ENCODE measurements around the gene FAM120B. TPM values are rescaled to one million over a fixed set of nuclear protein-coding genes. Genes with fewer than 3 reads are reported as not detected.
A peak's percentile ranks its signal among the peaks of the same experiment; 100 is the strongest.

Gene FAM120B
- total RNA-seq, 4 donors from 2014 or later, result 21.8 to 25.7 (median 22.7) TPM

DNA sequence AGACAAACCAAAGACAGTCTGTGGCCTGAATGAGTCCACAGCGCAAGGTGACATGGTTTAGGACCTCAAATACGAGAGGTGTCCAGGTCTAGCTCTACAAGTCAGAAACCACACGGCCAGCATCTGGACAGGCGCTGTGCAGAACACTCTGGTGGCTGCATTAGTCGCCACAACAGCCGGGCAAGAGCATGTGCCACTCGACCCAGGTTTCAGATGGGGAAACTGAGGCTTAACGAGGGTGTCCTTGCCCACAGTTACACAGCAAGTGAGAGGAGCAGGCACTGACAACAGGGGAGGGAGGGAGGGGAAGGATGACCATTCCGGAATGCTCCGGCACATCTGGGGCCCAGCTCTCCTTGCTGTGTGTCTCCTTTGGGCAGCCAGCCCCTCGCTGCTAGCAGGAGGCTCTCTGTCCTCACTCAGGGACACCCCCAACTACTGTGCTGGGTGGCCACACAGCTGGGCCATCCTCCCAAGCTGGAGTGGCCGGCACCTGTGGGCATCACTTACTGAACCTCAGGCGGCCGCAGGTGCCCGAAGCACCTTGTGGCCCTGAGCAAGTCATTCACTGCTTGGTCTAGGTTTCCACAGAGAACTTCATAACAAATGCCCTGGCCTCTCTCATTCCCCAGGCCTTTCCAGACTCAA lies 22.3 kb upstream of the FAM120B start:
- WGBS, 2 donors, result 90 to 95% methylated on average over 15 of the region's 15 CpGs
- DNase-seq (ENCODE audit: low spot score in 2 of 2), result peak in 1 of 2 donors; percentile 83
- intact Hi-C loops (cut with DNase I; ENCODE audit: low total_unique reads), result loop anchor here (10.0 kb wide), 1 partner anchor 449 kb away; no protein-coding TSS in a partner anchor
- no peak for TF ChIP-seq POLR2A (IDR thresholded peaks at IDR 0.05)
- TF ChIP-seq, protein P1, sequence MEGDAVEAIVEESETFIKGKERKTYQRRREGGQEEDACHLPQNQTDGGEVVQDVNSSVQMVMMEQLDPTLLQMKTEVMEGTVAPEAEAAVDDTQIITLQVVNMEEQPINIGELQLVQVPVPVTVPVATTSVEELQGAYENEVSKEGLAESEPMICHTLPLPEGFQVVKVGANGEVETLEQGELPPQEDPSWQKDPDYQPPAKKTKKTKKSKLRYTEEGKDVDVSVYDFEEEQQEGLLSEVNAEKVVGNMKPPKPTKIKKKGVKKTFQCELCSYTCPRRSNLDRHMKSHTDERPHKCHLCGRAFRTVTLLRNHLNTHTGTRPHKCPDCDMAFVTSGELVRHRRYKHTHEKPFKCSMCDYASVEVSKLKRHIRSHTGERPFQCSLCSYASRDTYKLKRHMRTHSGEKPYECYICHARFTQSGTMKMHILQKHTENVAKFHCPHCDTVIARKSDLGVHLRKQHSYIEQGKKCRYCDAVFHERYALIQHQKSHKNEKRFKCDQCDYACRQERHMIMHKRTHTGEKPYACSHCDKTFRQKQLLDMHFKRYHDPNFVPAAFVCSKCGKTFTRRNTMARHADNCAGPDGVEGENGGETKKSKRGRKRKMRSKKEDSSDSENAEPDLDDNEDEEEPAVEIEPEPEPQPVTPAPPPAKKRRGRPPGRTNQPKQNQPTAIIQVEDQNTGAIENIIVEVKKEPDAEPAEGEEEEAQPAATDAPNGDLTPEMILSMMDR (IDR thresholded peaks at IDR 0.05), result no peak
- no peak overlapping the region for H3K4me3 ChIP-seq (ENCODE audit: low read depth, poor library complexity, severe bottlenecking)

DNA sequence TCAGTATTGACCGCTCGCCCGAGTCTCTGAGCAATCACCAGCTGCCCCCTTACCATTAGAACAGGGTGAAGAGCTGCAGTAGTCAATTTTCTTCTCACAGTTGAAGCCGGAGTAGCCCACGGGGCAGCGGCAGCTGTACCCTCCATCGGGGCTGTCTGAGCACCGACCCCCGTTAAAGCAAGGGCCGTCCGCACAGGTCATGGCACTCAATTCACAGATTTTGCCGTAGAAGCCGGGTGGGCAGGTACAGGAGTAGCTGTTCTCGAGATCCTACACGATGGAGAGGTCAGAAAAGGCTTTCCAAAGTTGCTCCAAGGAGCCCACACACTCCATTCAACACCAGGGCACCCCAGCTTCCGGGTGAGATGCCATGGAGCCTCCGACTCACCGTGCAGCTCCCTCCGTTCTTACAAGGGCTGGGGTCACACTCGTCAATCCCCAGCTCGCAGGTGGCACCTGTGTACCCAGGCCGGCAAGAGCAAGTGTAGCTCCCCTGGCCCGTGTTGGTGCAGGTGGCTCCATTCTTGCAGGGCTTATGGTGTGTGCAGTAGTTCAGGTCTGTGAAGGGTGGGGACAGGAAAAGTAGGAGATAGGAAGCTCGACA lies 21.6 kb upstream of the FAM120B start:
- 91 to 92% methylated on average over 24 of the region's 24 CpGs for WGBS, 2 donors
- peak in 1 of 2 donors; percentile 74 for DNase-seq (ENCODE audit: low spot score in 2 of 2)
- no peak for TF ChIP-seq POLR2A (IDR thresholded peaks at IDR 0.05)
- TF ChIP-seq, protein P1 (IDR thresholded peaks at IDR 0.05), result no peak
- H3K4me3 ChIP-seq (ENCODE audit: low read depth, poor library complexity, severe bottlenecking), result no peak overlapping the region
- intact Hi-C loops (cut with DNase I; ENCODE audit: low total_unique reads), result loop anchor here (10.0 kb wide), 1 partner anchor 450 kb away; no protein-coding TSS in a partner anchor

DNA sequence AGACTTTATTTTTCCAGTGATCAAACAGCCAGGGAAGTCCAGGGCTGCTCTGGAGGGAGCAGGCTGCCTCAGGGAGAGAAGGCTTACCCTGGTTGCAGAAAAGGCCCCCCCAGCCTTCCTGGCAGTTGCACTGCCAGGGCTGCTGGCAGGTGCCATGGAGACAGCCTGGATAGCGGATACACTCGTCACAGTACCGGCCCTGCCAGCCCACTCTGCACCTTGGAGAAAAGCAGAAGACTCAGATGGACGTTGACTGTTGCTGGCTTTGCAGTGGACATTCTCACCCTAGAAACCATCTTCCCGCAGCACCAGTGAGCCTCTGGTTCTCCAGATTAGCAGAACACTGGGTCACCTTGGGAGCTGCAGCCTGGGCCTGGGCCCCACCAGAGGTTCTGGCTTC lies 21.1 kb upstream of the FAM120B start:
- DNase-seq (ENCODE audit: low spot score in 2 of 2), result peak in 1 of 2 donors; percentile 77
- TF ChIP-seq, protein P1 (IDR thresholded peaks at IDR 0.05), result no peak
- no peak for TF ChIP-seq POLR2A (IDR thresholded peaks at IDR 0.05)
- intact Hi-C loops (cut with DNase I; ENCODE audit: low total_unique reads), result loop anchor here (10.0 kb wide), 1 partner anchor 451 kb away; no protein-coding TSS in a partner anchor
- 74 to 82% methylated on average over 4 to 5 of the region's 5 CpGs for WGBS, 2 donors
- H3K4me3 ChIP-seq (ENCODE audit: low read depth, poor library complexity, severe bottlenecking), result no peak overlapping the region

DNA sequence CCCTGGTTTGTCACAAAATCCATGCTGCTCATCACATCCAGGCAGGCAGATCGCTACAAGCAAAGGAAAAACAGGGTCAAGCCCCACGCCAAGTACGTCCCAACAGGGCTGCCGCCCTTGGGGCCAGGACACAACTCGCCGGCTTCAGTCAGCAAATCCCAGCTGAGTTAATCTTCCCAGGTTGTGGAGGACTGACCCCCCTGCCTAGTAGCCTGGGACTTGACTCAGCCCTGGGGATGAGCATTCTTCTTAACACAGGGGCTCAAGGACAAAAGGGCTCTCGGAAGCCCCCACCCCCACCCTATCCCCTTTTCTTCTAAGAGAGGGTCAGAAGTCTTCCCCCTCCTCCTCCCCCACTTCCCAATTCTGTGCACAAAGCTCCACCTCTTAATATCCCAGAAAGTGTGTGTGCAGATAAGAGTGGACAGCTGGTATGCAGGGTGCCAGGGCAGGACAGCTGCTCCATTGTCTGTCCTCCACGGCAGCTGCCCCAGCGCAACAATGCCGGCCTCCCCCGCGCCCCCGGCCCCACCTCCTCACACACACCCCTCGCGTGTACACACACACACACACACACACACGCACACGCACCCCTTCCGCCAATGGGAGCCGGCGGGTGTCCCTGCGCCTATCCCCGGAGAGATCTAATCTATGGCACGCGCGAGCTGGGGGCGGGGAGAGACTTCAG lies 20.2 kb upstream of the FAM120B start:
- no peak for TF ChIP-seq POLR2A (IDR thresholded peaks at IDR 0.05)
- TF ChIP-seq, protein P1 (IDR thresholded peaks at IDR 0.05), result no peak
- intact Hi-C loops (cut with DNase I; ENCODE audit: low total_unique reads), result loop anchor here (10.0 kb wide), 1 partner anchor 452 kb away; no protein-coding TSS in a partner anchor
- 48 to 50% methylated on average over 26 of the region's 26 CpGs for WGBS, 2 donors
- H3K4me3 ChIP-seq (ENCODE audit: low read depth, poor library complexity, severe bottlenecking), result no peak overlapping the region
- DNase-seq (ENCODE audit: low spot score in 2 of 2), result peak; percentile 32 to 82

DNA sequence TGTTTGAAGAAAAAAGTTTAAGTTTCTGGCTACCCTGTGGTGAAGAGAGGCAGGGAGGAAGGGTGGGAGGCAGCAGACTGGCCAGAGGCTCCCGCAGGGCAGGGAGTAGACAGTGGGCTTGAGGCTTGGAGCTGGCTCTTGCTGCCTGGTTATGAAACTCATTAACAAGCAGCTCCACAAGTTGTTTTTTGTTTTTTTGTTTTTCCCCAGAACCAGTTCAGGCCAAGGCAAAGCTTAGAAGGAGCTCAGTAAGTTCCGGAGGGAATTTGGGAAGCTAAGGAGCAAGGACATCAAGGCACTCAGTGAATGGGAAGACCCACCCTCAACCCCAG lies 19.7 kb upstream of the FAM120B start:
- no peak for TF ChIP-seq POLR2A (IDR thresholded peaks at IDR 0.05)
- TF ChIP-seq, protein P1 (IDR thresholded peaks at IDR 0.05), result no peak

More for the DNA sequence above, 19.7 kb upstream of the FAM120B start:
- no peak overlapping the region for H3K4me3 ChIP-seq (ENCODE audit: low read depth, poor library complexity, severe bottlenecking)
- DNase-seq (ENCODE audit: low spot score in 2 of 2), result no peak
- intact Hi-C loops (cut with DNase I; ENCODE audit: low total_unique reads), result loop anchor here (10.0 kb wide), 1 partner anchor 452 kb away; no protein-coding TSS in a partner anchor
- WGBS, 2 donors, result 35 to 47% methylated on average over 2 of the region's 2 CpGs
